CD4-positive, alpha-beta T cell treated with Interleukin-17A for 4 hours (primary cell): ENCODE results near the gene MMAB.

Experiments
- DNase-seq: peaks from one replicate; pipeline ENCODE4 v3.0.0-alpha.2; 2020; ENCODE audit warnings: mixed read lengths

MMAB gene

DNA sequence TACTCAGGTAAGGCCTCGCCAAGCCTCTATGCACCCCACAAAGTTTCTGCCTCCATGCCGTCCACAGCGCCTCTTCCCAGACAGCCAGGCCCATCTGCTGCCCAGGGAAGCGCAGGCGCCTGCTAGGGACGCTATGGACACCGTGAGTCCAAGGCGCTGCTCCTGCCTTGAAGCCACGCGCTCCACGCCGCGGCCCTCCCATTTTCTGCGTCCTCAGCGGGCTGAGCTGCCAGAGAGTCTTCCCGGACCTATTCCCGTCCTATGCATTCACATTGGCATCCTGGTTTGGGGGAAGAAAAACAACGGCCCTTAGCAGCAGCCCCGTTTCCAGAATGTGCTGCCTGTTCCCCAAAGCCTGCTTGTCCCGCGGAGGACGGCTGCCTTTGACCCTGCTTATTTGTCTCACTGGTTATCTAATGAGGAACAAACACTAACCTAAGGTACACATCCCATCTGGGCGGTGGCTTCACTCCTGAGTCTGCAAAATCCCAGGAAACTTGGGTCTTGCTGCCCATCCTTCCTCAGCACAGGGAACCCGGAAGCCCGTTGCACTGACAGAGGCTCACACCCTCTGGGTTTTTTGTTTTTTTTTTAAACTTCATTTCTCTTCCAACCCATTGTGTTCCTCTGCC, 38.0 kb downstream of the MMAB start:
- DNase-seq: no peak

DNA sequence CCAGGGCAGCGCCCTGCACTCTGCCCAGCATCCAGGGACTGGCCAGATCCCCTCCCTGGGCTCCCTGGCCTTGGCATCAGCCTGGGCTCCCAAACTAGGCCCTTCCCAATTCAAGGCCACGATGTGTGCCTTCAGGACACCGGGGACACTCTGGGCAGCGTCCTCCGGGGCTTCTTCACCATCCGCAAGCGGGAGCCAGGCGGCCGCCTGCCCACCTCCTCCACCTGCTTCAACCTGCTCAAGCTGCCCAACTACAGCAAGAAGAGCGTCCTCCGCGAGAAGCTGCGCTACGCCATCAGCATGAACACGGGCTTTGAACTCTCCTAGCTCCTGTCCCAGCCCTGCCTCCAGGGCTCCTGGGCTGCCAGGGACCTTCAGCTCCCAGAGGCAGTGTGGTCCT, 38.8 kb downstream of the MMAB start:
- no peak for DNase-seq

DNA sequence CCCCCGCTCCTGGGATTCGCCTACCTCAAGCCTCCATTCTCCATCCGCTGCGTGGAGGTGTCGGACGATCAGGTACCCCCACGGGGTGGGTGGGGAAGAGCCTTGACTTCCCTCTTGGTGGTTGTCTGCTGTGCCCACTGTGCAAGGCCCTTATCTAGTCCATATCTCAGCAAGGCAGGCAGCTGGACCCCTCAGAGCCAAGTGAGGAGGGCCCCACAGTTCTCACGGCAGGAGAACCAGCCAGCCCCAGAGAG, 39.9 kb downstream of the MMAB start:
- DNase-seq: no peak

DNA sequence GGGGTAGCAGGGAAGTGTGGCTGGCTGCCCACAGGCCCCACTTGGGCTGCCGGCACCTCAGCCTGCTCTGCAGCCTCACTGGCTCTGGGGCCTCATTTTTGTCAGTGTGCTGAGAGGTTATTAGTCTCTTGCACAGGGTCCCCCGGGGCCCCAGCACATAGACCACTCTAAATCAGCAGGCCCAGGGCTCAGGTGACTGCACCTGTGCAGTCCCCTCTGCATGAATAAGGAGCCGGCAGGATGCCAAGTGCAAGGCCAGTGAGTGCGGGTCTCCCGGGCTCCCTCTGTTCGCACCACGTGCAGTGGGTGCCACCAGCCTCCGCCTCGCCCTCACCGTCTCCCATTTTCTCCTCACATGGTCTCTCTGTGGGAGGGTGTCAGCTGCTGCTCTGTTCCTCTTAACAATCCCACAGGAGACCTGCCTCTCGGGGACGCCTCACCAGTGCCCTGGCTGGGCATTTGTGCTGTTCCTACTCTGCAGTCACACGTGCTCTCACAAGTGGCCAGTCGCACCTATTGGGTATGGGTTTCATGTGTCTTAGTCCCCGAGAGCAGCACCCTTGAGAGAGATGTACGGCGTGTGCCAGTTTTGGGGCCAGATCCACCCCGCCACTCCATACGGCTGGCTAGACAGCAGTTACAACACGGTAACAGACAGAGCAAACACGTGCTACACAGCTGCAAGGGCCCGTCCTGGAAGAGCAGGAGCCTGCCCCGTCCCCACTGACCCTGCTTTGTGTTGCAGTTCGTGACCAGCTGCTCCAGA, 40.4 kb downstream of the MMAB start:
- DNase-seq: no peak

DNA sequence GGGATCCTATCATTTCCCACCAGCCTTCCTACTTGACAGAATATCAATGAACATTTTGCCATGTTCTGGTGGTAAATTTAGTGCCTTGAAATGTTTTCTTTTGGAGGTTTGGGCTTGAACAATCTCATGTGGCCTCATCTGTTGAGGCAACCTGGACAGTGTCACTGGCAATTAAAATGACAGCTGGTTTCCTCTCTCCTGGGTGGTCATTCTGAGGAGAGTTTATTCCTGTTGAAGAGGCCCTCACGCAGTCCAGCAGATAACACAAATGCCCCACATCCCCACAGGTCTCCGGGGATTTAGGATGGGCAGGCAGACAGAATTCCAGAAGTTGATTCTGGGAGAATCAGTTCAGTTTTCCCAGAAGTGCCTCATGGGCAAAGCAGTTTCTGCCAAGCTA, 41.9 kb downstream of the MMAB start:
- no peak for DNase-seq

DNA sequence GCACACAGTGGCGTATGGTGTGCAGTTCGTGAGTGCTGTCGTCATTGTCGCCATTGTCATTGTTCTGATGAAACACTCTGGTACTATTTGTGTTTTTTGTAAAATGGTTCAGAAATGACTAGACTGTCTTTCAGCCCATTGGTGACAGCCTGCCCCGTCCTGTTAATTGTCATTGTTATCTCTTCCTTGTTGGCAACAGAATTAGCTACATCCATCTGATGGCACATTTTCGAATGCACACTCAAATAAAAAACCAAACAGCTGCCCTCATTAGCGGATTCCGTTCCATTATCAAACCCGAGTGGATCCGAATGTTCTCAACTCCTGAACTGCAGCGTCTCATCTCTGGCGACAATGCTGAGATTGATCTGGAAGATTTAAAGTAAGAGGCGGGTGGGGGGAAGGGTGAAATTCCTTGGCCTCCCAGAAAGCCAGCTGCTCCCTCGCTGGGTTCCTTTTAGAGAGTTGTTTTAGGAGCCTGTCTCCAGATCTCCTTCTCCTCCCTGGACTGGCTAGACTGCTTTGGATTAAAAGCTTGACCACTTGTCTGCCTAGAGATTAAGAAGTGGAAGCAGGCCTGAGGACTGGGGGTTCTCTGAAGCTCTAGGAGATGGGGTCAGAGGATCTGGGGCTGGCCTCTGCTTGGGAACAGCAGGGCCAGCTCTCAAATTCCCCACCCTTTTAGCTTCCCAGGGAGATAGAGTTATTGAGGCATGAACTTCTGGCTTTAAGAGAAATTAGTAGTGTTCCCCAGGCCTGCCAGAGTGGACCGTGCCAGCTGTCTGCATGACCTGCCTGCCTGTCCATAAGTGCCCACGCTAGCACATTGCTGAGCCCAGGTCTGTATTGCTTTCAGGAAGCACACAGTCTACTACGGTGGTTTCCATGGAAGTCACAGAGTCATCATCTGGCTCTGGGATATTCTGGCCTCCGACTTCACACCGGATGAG, 43.3 kb downstream of the MMAB start:
- DNase-seq: no peak

DNA sequence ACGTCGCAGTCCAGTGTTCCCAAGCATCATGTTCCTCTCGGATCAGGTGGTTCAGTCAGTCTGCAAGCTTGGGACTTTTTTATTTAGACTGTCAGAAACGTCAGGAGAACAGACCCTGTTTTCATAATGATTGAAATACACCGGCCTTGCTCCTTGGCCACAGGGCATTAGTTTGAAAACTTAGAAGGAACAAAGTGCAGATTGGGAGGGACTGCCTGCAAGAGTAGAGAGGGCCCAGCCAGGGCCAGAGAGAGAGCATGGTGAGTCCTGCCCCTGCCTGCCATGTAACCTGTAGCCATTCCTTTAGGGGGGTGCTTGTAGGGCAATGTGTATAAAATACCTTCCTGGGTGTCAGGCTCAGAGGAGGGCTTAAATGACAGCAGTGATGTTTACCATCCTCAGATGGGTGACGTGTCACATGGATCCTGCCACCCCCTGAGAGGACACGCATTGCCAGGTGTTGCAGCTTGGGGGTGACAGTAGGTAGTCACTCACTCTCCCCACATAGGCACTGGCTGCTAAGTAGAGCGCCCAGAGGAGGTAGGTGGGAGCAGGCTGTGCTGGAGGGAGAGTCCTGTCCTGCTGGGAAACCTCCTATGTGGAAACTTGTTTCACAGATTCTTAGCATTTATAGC, 45.7 kb downstream of the MMAB start:
- DNase-seq: no peak

DNA sequence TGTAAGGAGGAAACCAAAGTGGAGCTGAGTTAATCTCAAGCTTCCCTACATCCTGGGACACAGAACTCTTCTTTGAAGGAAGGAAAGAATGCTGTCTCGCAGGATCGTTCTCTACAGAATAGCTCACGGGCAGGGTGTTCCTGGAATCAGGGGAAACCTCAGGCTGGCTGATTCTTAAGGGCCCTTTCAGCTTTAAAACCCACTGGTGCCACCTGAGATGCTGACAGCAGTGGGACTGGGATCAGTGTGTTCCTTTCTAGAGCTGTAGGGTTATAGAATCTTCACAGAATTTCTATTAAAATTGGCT, 48.1 kb downstream of the MMAB start:
- DNase-seq: no peak

DNA sequence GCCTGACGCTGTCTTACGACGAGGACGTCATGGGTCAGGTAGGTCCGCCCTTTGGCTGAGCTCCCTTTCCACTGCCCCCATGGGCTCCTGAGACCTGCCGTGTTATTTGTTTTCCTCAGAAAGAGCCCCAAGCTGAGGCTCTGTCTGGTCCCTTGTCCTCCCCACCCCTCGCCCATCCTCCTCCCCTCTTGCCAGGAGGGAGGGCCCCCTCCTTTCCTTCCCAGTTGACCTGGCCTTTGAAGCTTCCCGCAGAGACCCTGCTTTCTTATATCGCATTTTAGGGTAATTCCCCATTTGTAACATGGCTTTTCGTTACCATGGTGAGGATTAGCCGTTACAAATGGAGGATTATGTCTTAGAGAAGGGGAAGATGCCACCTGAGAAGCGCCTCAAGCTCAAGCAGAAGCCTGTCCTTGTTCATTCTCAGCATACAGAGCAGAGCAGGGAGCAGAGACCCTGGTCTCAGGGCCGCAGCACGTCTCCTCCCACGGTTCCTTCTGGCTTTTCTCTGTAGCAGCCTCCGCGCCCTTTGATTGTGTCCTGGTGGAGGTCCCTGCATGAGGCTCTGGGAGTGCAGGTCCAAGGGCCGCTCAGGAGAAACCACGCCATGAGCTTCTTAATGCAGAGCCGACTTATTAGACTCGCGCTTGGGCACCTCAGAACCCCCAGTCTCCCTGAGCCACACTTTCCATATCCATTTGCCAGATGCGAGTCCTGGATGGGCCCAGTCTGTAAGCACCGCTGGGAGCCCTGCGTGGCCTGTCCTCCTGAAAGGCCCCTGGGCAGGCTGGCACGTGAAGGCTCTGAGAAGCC, 48.6 kb downstream of the MMAB start:
- DNase-seq: no peak

DNA sequence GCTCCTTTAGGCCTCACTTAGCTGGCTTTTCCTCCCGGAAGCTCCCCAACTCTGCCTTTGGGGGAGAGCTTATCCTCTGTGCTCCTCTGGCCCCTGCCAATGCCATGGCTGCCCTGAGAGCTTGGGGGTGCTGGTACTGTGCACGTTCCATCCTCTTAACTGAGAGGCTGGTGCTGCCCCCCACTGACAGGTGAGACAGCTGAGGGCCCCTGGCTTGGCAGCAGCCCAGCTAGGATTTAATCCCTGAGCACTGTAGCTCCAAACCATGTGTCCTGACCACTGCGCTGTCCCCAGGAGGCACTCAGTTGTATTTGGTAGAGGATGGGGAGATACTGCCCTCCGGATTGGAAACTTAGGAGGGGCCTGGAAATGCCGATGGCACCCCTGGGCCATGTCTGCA, 49.8 kb downstream of the MMAB start:
- DNase-seq: no peak

DNA sequence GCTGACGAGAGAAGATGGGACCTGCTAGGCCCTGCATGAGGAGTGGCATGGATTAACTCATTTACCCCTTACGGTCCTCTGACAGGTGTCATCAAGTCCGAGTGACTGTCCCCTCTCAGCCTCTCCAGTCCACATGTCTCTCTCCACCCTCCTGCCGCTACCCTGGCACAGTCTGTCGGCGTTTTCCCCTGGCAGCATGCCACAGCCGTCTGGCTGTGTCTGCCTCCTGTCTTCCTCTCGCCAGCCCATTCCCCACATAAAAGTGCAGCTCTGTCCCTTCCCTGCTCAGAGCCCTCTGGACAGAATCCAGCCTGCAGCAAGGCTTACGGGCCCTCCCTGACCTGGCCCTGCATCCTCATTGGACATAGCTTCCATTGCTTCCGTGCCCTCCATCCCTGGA, 50.2 kb downstream of the MMAB start:
- DNase-seq: no peak

DNA sequence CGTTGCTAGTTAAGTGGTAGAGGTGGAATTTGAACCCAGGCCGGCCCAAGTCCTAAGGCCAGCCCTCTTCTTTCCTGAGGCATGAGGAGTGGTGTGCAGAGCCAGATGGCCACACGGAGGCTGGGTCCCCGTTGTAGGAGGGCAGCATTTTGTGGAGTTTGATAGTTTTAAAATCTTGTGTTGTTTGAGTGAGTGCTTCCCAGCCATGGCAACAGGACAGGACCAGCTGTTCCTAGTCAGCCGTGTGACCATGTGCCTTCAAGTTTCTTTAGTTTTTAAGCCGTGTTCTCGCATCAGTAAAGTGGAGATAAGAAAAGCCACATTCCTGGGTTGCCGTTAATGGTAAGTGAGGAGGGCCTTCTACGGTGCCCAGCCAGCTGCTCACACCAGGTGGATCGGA, 51.5 kb downstream of the MMAB start:
- DNase-seq: no peak

DNA sequence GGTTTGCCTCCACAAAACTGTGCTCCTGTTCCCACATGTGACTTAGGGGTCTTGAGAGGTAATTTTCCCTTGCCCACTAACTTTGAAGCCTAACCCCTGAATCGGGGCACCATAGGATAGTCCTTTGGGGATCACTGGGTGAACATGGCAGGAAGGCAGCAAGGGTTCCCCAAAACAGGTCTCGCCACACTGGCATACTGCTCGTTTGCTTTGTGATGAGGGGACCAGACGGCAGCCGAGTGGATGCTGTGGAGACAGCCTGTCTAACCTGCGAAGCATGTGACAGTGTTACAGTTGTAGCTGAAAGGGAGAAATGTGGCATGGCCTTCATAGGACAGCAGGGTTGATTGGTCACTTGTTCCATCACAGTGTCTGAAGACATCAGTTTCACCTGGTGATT, 53.5 kb downstream of the MMAB start:
- no peak for DNase-seq

DNA sequence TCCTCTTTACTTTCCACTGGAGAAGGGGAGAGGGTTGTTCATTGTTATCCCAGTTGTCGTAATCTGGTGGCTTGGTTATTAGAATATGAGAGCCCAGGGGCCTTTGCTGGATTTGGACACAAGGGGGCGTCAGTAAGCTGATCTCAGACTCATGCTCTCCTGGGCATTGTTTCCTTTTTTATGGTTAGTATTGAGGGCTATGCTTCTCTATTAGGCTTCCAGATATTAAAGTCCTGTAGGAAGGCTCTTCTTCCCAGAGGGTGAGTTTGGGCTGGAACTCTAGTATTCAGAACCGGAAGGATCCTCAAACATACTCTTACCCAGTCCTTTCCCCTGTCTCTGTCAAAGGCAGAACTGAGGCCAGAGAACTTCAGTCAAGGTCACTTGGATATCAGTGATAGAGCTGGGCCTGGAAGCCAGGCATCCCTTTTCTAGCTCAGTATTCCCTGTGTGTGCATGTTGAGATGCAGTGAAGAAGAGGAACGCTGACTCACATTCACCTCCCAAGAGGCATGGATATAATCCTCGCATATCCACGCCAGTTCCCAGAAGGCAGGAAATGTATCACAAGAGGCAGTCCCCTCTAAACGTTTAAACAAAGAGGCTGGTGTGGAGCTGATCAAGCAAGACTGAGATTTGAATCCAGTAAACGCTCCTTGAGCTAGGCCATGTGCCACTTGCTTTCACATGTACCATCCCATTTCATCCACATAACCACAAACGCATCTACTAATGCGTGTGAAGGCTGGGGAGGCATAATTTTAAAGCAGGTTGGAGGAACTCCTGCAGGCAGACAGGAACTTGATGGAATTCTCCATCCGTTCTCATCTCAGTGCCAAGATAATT, 54.3 kb downstream of the MMAB start:
- peak; percentile 67 for DNase-seq

DNA sequence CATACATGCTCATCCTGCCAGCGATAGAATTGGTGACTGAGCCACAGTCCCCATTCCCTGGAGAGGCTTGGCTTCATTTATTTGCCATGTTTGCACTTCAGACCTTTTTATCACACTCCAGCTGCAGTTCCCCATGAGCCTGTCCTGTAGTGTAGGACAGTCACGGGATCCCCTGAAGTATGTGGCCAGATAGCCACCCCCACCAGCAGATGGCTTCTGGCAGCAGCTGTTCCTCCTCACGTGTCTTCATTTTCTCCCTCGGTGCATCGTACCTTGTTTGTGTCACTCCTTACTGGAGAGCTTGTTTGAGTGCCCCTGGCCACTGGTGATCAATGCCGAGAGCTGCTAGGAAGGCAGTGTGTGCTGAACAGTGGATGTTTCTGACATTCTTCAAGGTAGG, 55.7 kb downstream of the MMAB start:
- no peak for DNase-seq

DNA sequence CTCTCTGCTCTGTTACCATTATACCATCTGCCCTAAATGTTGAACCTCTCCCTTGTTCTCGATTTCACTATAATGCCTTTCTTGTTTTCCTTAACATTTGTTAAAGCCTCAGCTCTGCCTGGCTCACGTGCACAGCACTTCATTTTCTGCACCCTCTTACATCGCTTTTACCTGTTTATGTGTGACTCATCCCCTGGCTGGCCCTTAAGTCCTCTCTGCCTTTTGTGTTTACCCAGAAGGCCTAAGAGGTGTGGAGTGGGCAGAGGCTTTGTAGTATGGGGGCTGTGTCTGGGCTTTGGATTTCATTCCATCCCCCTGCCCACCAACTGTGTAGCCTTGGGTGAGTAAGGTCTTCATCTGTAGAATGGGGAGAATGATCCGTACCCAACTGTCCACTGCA, 59.3 kb downstream of the MMAB start:
- DNase-seq: no peak

DNA sequence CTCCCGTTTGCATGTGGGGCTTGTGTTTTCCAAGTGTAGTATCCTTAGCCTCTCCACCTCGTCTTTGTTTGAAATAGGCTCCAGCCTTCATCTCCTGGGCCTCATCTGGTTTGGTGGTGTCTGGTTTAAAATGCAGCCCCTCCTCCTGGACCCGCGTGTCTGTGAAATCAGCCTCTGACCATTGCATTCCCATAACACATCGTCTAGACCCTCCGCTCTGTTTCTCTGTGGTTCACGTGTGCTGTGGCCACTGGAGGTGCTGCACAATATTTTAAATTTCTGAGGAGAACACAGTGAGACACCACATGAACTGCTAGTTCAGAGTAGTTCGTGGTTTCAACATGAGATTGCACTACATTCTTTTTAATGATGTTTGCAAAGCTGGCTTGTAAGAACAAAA, 60.3 kb downstream of the MMAB start:
- no peak for DNase-seq

DNA sequence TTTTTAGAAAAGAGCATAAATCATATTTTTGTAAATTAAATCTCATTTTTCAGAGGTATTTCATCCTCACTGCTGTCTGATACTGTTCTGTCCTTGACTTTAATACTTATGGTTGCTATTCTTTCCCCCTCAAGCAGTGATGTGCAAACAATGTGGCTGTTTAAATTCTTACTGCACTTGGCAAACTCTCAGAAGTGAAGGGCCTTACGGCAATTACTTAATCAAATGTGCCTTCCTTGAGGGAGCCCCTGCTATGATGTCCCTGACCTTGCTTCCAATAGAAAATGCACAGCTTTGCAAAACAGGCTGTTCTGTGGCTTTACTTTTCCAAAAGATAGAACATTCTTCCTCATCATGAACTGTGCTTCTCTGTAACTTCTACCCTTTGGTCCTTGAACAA, 60.7 kb downstream of the MMAB start:
- DNase-seq: no peak

DNA sequence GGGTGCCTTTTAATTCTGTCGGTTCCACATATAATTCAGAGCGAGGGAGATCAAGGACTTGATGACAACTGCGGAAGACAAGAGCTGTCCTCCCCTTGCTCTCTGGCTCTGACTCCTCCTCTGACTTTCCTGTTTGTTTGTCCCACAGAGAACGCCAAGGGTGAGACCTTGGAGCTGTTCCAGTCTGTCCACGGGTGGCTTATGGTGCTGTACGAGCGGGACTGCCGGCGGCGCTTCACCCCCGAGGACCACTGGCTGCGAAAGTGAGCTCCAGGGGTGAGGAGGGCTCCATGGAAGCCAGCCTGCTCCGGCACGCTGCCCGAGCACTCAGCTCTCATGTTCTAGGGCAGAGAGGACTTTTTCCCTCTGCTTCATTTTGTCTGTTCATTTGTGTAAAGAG, 63.1 kb downstream of the MMAB start:
- no peak for DNase-seq

DNA sequence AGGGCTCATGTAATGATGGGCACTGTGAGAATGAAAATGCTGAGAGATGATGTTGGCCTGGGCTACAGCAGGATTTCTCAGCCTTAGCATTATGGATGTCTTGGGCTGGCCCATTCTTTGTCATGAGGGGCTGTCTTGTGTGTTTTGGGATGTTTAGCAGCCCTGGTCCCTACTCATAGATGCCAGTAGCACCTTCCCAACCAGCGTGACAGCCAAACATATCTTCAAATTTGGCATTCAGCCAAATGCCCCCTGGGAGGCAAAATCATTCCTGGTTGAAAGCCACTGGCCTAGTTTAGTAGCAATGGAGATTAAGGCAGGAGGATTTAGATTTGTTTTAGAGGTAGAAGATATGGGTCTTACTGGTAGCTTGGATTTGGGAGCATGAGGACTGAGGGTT, 69.2 kb downstream of the MMAB start:
- DNase-seq: no peak
